Prostate gland (tissue), 2 donors: Measurements from ENCODE around the gene ZCCHC24.

Source experiments
- CTCF ChIP-seq, 4 experiments: fragments of 200-600 bp in 2 of 4; fragments of 450-650 bp in 2 of 4; sonication (generic) in 2 of 4; IDR thresholded peaks; 1 replicate in 3 of 4; 2 replicates in 1 of 4; pipeline ENCODE4 v1.5.1; 2016 to 2019; ENCODE audit warnings: antibody characterized with exemption in 4 of 4, mild to moderate bottlenecking in 2 of 4, moderate library complexity in 2 of 4
- POLR2A ChIP-seq: fragments of 450-650 bp; IDR thresholded peaks from one replicate; pipeline ENCODE4 v1.6.1; 2016; ENCODE audit warnings: antibody characterized with exemption, mild to moderate bottlenecking
- POLR2AphosphoS5 ChIP-seq: sonication (generic); formaldehyde crosslinking; IDR thresholded peaks from one replicate; pipeline ENCODE4 v1.6.1; 2017; ENCODE audit warnings: antibody characterized with exemption

GRCh38 chr10:79376751-79377556 is 68.5 kb downstream of the ZCCHC24 start:
- no peak for TF ChIP-seq CTCF (IDR thresholded peaks at IDR 0.05)
- no peak for TF ChIP-seq POLR2A
- TF ChIP-seq POLR2AphosphoS5 = no peak
